ENCODE data around the gene SERPINB1.
A peak's percentile ranks its signal among the peaks of the same experiment; 100 is the strongest.
"Not testable (repeated sequence)": the region's sequence is repeated elsewhere in the genome, so short reads cannot be mapped to it uniquely, and the experiment has no call there.

The SERPINB1 gene

DNA sequence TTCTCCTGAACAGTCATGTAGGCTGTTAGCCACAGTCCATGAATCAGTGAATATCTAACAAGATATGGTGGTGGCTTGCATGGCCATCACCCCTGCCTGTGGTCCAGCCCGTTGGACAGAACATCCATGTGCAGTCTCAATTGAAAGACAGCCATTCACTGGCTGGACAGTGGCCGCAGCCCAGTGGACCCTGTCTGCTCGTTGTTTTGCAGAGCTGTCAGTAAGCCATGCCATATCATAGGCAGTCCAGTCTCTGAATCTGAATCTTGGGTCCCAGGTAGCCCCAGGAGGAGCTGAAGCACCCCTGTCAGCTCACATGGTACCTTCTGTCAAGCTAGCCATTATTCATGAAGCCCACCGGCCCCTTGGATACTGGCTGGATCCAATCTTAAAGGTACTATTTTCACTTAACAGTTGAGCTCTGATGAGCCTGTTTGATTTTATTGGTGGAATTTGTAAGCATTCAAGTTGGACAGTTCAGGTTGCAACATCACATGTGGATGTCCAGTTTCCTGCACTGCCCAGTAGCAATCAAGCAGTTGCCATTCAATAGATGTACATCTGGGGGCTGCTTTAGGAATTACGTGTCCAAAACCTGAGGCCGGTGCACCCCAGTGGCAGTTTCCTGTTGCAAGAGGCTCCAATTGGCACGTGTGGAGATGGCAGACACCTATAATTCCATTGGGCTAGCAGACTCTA, 37.8 kb downstream of the SERPINB1 start:
- Mint-ChIP-seq H3K27me3 (no peaks in the 10 kb centered on the region), H3K4me1 (ENCODE audit: low read depth) (peaks cover 14% of the 10 kb centered on the region), H3K4me3 (no peak overlapping the region), H3K9me3 (no peaks in the 10 kb centered on the region), H3K36me3 (ENCODE audit: low read depth) (peaks cover 1% of the 10 kb centered on the region), H3K27ac (no peak overlapping the region)
- DNase-seq = no peak

DNA sequence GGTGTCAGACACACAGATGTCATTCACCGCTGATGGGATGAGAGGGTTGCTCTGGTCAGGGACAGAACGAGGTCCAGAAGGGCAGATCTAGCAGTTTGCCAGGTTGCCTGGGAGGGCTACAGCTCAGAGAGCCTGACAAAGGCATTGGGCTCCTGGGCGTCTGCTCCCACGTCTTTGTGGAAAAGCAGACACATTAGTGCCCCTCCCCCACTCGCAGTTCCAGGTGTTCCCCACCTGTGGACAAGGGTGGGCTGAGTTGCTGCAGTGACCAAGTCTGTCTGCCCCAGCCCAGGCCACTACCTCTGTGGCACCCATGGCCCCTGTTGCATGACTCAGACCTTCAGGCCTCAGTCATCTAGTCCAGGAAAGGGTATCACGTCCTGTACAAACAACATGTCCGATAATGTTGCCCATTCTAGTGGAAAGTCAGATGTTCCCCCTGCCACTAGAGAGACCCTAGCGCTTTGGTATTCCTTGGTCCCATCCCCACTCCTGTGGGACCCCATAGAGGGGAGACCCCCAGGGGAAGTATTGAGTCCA, 39.1 kb downstream of the SERPINB1 start:
- peaks cover 17% of the 10 kb centered on the region for H3K4me1 Mint-ChIP-seq (ENCODE audit: low read depth)
- H3K36me3 Mint-ChIP-seq (ENCODE audit: low read depth) = peaks cover 1% of the 10 kb centered on the region
- H3K27ac Mint-ChIP-seq = no peak overlapping the region

DNA sequence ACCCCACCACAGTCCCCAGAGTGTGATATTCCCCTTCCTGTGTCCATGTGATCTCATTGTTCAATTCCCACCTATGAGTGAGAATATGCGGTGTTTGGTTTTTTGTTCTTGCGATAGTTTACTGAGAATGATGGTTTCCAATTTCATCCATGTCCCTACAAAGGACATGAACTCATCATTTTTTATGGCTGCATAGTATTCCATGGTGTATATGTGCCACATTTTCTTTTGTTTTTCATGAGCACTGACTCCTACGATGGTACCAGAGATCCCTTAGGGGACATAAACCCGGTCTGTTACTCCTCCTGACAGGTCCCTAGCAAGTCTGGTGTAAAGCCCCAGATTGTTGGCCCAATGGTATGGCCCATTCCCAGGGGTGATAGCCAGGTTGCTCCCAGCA, 40.0 kb downstream of the SERPINB1 start:
- H3K4me1 Mint-ChIP-seq (ENCODE audit: low read depth) = peaks cover 26% of the 10 kb centered on the region
- not testable (repeated sequence) for H3K27ac Mint-ChIP-seq; DNase-seq; H3K36me3 Mint-ChIP-seq (ENCODE audit: low read depth); H3K27me3 Mint-ChIP-seq; H3K9me3 Mint-ChIP-seq; H3K4me3 Mint-ChIP-seq

More for the DNA sequence above, 39.1 kb downstream of the SERPINB1 start:
- H3K27me3 Mint-ChIP-seq = no peaks in the 10 kb centered on the region
- no peaks in the 10 kb centered on the region for H3K9me3 Mint-ChIP-seq
- no peak for DNase-seq
- H3K4me3 Mint-ChIP-seq = no peak overlapping the region

DNA sequence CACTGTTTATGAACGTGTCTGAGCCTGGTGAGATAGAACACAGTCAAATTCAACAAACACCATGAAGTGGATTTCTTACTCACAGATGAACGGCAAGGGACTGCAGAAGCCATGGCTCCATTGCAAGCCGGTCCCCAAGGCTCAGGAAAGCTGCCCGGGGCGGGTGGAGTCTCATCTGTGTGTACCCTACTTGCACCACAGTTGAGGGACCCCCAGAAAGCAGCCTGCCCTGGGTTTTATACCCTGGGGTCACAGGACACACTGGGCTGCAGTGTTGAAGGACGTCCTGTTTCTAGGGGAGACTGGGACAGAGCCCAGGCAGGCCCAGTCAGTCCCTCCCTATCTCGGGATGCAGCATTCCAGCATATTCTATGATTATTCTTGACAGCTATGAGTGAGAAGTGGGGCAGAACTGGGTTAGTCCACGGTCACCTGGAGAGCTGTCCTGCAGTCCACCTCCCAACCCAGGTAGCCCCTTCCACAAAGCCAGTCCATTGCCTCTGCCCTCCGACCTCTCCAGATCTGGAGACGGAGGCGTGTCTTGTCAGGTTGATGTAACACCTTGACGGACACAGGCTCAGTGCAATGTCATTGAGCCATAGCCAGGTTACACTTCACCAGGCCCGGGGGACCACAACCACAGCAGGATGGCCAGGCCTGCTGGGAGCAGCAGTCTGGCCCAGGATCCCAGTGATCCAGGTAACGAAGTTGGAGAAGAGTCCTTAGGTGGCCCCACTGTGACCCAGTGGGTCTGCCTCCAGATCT, 40.9 kb downstream of the SERPINB1 start:
- no peak for DNase-seq
- Mint-ChIP-seq H3K27ac (peak overlapping the region; percentile 40), H3K36me3 (ENCODE audit: low read depth) (peaks cover 5% of the 10 kb centered on the region), H3K9me3 (no peaks in the 10 kb centered on the region), H3K27me3 (no peaks in the 10 kb centered on the region), H3K4me1 (ENCODE audit: low read depth) (peaks cover 32% of the 10 kb centered on the region), H3K4me3 (no peak overlapping the region)

DNA sequence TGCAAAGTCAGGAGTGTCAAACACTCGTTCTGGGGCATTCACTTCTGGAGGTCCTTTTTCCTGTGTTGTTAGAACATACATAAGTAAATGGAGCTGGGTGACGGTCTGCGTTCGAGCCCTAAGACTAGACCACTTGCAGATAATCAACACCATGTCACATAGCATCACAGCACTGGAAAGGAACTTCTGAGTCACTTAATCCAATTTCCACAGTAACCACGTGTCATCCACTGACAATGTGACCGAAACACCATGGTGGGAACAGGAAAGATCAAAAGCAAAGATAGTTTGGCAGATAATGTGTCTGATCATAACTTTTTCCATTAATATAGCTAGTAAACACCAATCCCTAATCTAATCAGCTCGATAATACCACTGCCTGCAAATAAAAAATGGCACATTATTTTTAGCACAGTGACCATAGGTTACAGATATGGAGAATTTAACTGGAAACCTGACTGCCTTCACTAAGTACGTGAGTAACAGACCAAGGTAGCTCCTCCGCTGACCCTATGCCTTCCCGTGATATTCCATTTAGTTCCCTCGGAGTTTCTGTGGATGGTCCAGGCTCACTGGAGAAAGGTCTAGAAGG, 41.6 kb downstream of the SERPINB1 start:
- Mint-ChIP-seq H3K4me1 (ENCODE audit: low read depth) (peaks cover 39% of the 10 kb centered on the region), H3K9me3 (no peaks in the 10 kb centered on the region), H3K27ac (peak overlapping the region; percentile 51), H3K4me3 (no peak overlapping the region), H3K27me3 (no peaks in the 10 kb centered on the region), H3K36me3 (ENCODE audit: low read depth) (peaks cover 9% of the 10 kb centered on the region)
- no peak for DNase-seq

DNA sequence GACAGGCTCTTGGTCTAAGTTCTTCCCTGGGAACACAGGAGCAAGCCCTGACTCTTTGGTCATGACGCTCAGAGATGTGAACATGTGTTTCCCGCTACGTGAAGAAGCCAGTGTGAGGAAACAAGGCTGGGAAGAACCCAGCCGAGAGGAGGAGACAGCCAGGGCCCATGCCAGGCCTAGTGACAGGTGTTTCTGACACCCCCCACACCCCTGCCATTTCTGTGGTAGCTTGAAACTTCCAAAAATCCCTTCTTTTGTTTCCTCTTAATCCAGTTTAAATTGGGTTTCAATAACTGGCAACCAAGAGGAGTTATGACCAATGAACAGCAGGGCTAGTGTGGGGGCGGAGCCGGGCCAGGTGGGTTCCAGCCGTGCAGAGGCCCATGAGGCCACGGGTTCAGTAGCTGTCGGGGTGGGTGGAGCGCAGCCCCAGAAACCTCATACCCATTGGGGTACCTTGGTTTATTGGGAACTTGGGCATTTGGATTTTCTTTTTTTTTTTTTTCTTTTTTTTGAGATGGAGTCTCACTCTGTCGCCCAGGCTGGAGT, 43.0 kb downstream of the SERPINB1 start:
- no peak for DNase-seq
- Mint-ChIP-seq H3K36me3 (ENCODE audit: low read depth) (peaks cover 9% of the 10 kb centered on the region), H3K27me3 (no peaks in the 10 kb centered on the region), H3K4me1 (ENCODE audit: low read depth) (peaks cover 47% of the 10 kb centered on the region), H3K27ac (no peak overlapping the region), H3K4me3 (no peak overlapping the region), H3K9me3 (no peaks in the 10 kb centered on the region)

DNA sequence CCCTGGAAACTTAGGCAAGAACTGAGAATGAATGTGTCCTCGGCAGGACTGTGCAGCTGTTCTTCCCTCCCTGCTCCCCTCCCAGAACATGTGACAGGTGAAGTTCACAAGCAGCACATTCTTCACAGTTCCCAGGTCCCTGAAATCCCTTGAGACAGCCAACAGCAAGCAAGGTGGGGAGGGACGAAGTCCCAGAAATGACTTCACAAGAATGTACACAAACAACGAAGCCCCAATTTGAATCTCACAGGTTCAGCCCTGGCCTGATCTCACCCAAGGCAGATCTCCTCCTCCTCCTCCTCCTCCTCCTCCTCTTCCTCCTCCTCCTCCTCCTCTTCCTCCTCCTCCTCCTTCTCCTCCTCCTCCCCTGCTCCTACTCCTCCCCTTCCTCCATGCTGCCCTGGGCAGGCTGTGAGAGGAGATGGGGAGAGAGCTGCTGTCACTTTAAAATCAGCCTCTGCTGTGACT, 44.1 kb downstream of the SERPINB1 start:
- Mint-ChIP-seq H3K27me3 (no peaks in the 10 kb centered on the region), H3K4me3 (no peak overlapping the region), H3K36me3 (ENCODE audit: low read depth) (peaks cover 9% of the 10 kb centered on the region), H3K27ac (no peak overlapping the region), H3K9me3 (no peaks in the 10 kb centered on the region), H3K4me1 (ENCODE audit: low read depth) (peaks cover 58% of the 10 kb centered on the region)
- DNase-seq = no peak

DNA sequence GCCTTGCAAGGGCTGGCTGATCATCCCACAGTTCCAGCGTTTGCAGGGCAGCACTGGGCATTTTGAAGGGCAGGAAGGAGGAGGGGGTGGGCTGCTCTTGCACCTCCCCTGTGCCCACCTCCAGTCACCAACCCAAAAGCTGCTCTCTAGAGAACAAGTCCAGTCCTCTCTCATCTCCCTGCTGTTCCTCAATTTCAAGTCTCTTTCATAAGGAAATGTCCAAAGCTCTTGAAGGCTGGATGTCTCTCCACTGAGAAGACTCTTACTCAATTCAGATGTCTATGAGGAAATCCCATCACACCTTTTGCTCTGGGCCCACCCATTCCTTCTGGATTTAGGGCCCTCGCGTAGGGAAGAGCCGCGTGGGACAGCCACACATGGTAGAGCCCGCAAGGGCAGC, 44.8 kb downstream of the SERPINB1 start:
- peaks cover 12% of the 10 kb centered on the region for H3K36me3 Mint-ChIP-seq (ENCODE audit: low read depth)

DNA sequence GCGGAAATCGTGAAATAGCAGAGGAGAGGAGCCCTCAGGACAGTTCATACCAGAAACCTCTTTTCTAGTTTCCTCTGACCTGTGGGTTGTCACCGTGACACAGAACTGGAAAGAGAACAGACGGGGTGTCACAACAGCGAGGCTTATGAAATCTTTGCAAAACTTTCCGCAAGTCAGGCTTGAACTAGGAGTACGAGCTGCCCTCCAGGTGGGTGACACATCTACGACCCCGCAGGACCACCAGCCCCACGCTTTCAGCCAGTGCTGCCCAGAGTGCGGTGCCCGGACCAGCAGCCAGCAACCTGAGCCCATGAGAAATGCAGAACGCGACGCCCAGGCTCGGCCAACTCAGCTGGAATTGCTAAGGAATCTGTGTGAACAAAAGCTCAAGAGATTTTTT, 45.7 kb downstream of the SERPINB1 start:
- DNase-seq = no peak
- H3K36me3 Mint-ChIP-seq (ENCODE audit: low read depth) = peaks cover 12% of the 10 kb centered on the region
- H3K9me3 Mint-ChIP-seq = no peaks in the 10 kb centered on the region
- no peak overlapping the region for H3K27ac Mint-ChIP-seq
- H3K27me3 Mint-ChIP-seq = no peaks in the 10 kb centered on the region
- no peak overlapping the region for H3K4me3 Mint-ChIP-seq
- peaks cover 69% of the 10 kb centered on the region for H3K4me1 Mint-ChIP-seq (ENCODE audit: low read depth)

More for the DNA sequence above, 44.8 kb downstream of the SERPINB1 start:
- H3K27me3 Mint-ChIP-seq = no peaks in the 10 kb centered on the region
- H3K4me1 Mint-ChIP-seq (ENCODE audit: low read depth) = peaks cover 63% of the 10 kb centered on the region
- H3K4me3 Mint-ChIP-seq = no peak overlapping the region
- DNase-seq = no peak
- no peaks in the 10 kb centered on the region for H3K9me3 Mint-ChIP-seq
- H3K27ac Mint-ChIP-seq = no peak overlapping the region

DNA sequence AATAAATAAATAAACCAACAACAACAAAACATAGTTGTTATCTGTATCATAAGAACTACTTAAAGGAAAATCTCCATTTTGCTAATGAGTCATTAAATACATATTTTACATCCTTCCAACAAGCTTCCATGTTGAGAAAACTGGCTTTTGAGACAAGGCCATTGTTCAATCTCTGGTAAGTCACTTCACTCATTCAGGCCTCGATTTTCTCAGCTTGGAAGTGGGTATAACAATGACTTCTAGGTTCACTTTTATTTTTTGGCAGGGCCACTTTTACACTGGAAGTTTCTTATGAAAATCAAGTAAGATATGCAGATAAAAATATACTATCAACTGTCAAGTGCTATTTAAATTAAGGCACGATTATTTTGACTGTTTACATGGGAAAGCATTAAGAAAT, 46.5 kb downstream of the SERPINB1 start:
- Mint-ChIP-seq H3K36me3 (ENCODE audit: low read depth) (peaks cover 11% of the 10 kb centered on the region), H3K4me3 (no peak overlapping the region), H3K4me1 (ENCODE audit: low read depth) (peaks cover 71% of the 10 kb centered on the region), H3K27me3 (no peaks in the 10 kb centered on the region), H3K27ac (no peak overlapping the region), H3K9me3 (no peaks in the 10 kb centered on the region)
- no peak for DNase-seq

DNA sequence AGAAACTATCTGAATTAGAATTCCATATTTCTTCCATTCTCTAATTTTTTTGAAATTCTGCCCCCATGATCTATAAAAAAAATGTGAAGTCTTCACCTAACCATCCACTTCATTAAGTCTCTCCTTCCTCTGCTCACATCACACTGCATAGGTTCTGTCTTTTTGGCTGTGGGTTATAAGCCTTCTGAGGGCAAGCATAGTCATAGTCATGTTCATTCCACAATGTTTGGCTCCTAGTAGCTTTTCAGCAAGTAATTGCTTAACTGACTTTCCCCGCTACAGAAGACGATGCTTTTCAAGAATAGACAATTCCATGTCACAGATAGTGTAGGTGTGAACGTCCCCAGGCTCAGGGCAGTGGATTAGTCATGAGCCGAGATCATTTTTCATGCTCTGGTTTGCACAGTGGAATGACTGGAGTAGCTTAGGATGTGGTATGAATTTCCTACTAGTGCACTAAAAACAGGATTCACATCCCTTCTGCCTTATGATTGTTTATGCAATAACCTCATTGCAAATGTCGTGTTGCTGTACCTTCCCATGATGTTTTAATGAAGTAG, 47.4 kb downstream of the SERPINB1 start:
- Mint-ChIP-seq H3K27me3 (no peaks in the 10 kb centered on the region), H3K4me3 (no peak overlapping the region), H3K4me1 (ENCODE audit: low read depth) (peaks cover 64% of the 10 kb centered on the region), H3K27ac (peak overlapping the region; percentile 93), H3K9me3 (no peaks in the 10 kb centered on the region), H3K36me3 (ENCODE audit: low read depth) (peaks cover 13% of the 10 kb centered on the region)
- no peak for DNase-seq

DNA sequence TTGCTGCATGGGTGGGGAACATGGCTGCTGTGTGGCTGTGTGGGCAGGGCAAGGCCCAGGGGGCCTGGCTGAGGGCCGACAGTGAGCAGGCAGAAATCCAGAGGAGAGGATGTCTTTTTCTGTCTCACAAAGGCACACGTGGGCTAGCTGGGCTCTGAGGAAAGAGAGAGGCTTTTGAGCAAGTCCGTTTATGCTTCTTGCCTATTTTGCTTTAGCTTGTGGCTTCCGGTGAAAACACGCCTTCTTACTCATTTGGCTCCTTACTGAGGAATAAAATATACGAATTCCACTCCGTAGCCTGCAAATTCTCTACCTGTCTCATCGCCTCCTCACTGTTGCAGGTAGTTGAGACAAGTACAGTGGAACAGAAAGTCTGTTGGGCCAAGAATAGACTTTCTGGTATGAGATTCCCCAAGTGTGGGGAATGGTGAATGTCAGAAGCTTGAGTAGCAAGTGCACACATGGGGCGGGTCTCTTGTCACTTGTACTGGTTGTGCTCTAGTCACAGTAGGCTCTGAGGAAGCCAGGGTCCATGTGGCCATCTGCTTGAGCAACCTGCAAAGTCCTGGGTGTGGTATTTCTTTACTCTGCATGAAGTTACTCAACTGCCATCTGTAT, 48.0 kb downstream of the SERPINB1 start:
- H3K4me1 Mint-ChIP-seq (ENCODE audit: low read depth) = peaks cover 67% of the 10 kb centered on the region
- peak overlapping the region; percentile 54 for H3K4me3 Mint-ChIP-seq
- H3K9me3 Mint-ChIP-seq = no peaks in the 10 kb centered on the region
- H3K36me3 Mint-ChIP-seq (ENCODE audit: low read depth) = peaks cover 16% of the 10 kb centered on the region
- H3K27ac Mint-ChIP-seq = peak overlapping the region; percentile 93
- no peaks in the 10 kb centered on the region for H3K27me3 Mint-ChIP-seq
- peak; percentile 49 for DNase-seq

DNA sequence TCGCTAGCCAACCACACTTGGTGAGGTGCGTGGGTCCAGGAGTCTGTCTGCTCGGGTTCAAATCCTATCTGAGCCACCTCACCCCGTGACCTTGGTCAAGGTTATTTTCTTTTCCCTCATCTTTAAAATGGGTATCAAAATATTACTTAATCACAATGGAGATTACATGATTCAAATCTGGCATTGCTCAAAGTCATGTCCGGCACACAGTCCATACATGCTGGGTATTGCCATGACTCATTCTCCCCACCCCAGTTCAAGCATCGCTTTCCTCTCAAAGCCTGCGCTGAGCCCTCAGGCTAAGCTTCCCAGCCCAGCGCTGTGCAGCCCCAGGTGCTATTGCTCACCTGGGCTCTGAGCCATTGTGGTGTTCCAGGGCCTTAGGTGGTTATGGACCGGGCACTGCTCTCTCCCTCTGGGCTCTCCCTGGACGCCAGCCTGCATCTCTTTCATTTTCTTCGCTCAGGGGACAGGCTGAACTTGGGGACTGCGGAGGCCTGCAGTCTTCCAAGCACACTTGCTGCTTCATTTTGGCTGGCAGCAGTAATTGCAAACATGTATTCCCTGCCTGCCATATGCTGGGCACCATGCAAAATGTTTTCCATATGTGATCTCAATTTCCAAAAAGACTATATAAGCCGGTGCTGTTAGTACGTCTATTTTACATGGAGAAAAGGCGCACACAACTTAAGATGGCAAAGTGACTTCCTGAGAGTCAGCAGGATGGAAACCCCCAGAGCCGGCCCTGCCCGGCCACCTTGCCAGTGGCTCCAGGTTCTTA, 49.1 kb downstream of the SERPINB1 start:
- peak overlapping the region; percentile 93 for H3K27ac Mint-ChIP-seq
- no peak overlapping the region for H3K4me3 Mint-ChIP-seq
- H3K27me3 Mint-ChIP-seq = no peaks in the 10 kb centered on the region
- no peak for DNase-seq
- no peaks in the 10 kb centered on the region for H3K9me3 Mint-ChIP-seq
- peaks cover 63% of the 10 kb centered on the region for H3K4me1 Mint-ChIP-seq (ENCODE audit: low read depth)
- peaks cover 22% of the 10 kb centered on the region for H3K36me3 Mint-ChIP-seq (ENCODE audit: low read depth)
